MCF 10A (cell line): ENCODE results near the gene SLC27A2. TPM values are rescaled to one million over a fixed set of nuclear protein-coding genes. Genes with fewer than 3 reads are reported as not detected.

ENCODE experiments used
- BruUV-seq: library from RNA; stranded (reverse); fragments of 400-500 nt; replicated peaks from 2 replicates; lab custom pipeline; 2021; lab: Mats Ljungman, UMichigan
- CTCF ChIA-PET: fragments of 300-600 bp; sonication (Branson Sonifier 250); formaldehyde crosslinking; extraction: SDS; loops from one replicate; lab custom pipeline; 2021; ENCODE audit warnings: antibody characterized with exemption, inconsistent platforms; lab: Yijun Ruan, JAX
- POLR2A ChIA-PET: fragments of 300-600, 350-650 bp; sonication (Branson Sonifier 250); formaldehyde crosslinking; extraction: SDS; loops from one replicate; lab custom pipeline; 2020; ENCODE audit warnings: antibody characterized with exemption, inconsistent platforms; lab: Yijun Ruan, JAX
- DNase-seq: peaks from one replicate; pipeline ENCODE4 v3.0.0-alpha.2; 2018; ENCODE audit not compliant: unreplicated experiment
- H3K27ac Mint-ChIP-seq: one replicate; pipeline ENCODE4 v1.8.0; 2022; ENCODE audit warnings: mild to moderate bottlenecking, low read depth, mixed read lengths; ENCODE audit not compliant: unreplicated experiment
- H3K27me3 Mint-ChIP-seq: one replicate; pipeline ENCODE4 v1.8.0; 2022; ENCODE audit warnings: mixed read lengths; ENCODE audit not compliant: insufficient read depth, unreplicated experiment
- H3K36me3 Mint-ChIP-seq: one replicate; pipeline ENCODE4 v1.8.0; 2022; ENCODE audit warnings: mild to moderate bottlenecking, moderate library complexity, mixed read lengths; ENCODE audit not compliant: insufficient read depth, unreplicated experiment
- H3K4me1 Mint-ChIP-seq: one replicate; pipeline ENCODE4 v1.8.0; 2022; ENCODE audit warnings: mixed read lengths; ENCODE audit not compliant: insufficient read depth, unreplicated experiment
- H3K4me3 Mint-ChIP-seq: one replicate; pipeline ENCODE4 v1.8.0; 2022; ENCODE audit warnings: mild to moderate bottlenecking, moderate library complexity, mixed read lengths; ENCODE audit not compliant: unreplicated experiment
- H3K9me3 Mint-ChIP-seq: one replicate; pipeline ENCODE4 v1.8.0; 2022; ENCODE audit warnings: mixed read lengths; ENCODE audit not compliant: unreplicated experiment
- intact Hi-C: fragments of 100-400 bp; cut with micrococcal nuclease; formaldehyde crosslinking; loops from 2 replicates; pipeline ENCODE4 v1.14.1; 2022
- total RNA-seq: library from RNA; stranded (reverse); gene quantifications from 2 replicates; pipeline ENCODE4 v1.2.3, GENCODE V29; 2022
- TF ChIP-seq, protein P1 (sequence below): fragments of 200-600 bp; IDR thresholded peaks from one replicate; pipeline ENCODE4 v1.8.0; 2022; ENCODE audit warnings: antibody characterized with exemption, mild to moderate bottlenecking; ENCODE audit not compliant: unreplicated experiment

The SLC27A2 gene
- total RNA-seq, 1 experiment from 2014 or later: 0.84 TPM

- POLR2A ChIA-PET: no interaction called here
- TF ChIP-seq, protein P1, sequence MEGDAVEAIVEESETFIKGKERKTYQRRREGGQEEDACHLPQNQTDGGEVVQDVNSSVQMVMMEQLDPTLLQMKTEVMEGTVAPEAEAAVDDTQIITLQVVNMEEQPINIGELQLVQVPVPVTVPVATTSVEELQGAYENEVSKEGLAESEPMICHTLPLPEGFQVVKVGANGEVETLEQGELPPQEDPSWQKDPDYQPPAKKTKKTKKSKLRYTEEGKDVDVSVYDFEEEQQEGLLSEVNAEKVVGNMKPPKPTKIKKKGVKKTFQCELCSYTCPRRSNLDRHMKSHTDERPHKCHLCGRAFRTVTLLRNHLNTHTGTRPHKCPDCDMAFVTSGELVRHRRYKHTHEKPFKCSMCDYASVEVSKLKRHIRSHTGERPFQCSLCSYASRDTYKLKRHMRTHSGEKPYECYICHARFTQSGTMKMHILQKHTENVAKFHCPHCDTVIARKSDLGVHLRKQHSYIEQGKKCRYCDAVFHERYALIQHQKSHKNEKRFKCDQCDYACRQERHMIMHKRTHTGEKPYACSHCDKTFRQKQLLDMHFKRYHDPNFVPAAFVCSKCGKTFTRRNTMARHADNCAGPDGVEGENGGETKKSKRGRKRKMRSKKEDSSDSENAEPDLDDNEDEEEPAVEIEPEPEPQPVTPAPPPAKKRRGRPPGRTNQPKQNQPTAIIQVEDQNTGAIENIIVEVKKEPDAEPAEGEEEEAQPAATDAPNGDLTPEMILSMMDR: no peak
- no peaks in the 10 kb centered on the region for H3K4me1 Mint-ChIP-seq
- DNase-seq: no peak
- no peaks in the 10 kb centered on the region for H3K9me3 Mint-ChIP-seq
- CTCF ChIA-PET: no interaction called here
- BruUV-seq: no TSS peak
- no peak overlapping the region for H3K27ac Mint-ChIP-seq
- intact Hi-C loops: no loop called here
- H3K36me3 Mint-ChIP-seq: no peaks in the 10 kb centered on the region
- H3K4me3 Mint-ChIP-seq: no peak overlapping the region
- no peaks in the 10 kb centered on the region for H3K27me3 Mint-ChIP-seq
These were observed 40.2 kb downstream of the SLC27A2 start for GRCh38 chr15:50222181-50222580.

GRCh38 chr15:50224606-50225005 is 42.6 kb downstream of the SLC27A2 start:
- CTCF ChIA-PET: interaction anchor here (0.6 kb wide), 1 partner anchor 576 kb away, joined by 3 read pairs; no protein-coding TSS in a partner anchor
- POLR2A ChIA-PET: interaction anchor here (1.1 kb wide), 1 partner anchor 10 kb away, joined by 4 read pairs; no protein-coding TSS in a partner anchor

GRCh38 chr15:50225057-50225456 is 43.1 kb downstream of the SLC27A2 start:
- Mint-ChIP-seq H3K9me3 (no peaks in the 10 kb centered on the region), H3K27me3 (no peaks in the 10 kb centered on the region), H3K36me3 (peaks cover 6% of the 10 kb centered on the region), H3K27ac (no peak overlapping the region), H3K4me3 (no peak overlapping the region), H3K4me1 (no peaks in the 10 kb centered on the region)
- CTCF ChIA-PET: interaction anchor here (0.6 kb wide), 1 partner anchor 576 kb away, joined by 3 read pairs; no protein-coding TSS in a partner anchor
- no peak for DNase-seq
- BruUV-seq: no TSS peak
- TF ChIP-seq, protein P1: no peak
- POLR2A ChIA-PET: interaction anchor here (0.7 to 1.1 kb wide), 2 partner anchors 10 to 18 kb away, joined by 4 read pairs; no protein-coding TSS in a partner anchor
- intact Hi-C loops: no loop called here

More at GRCh38 chr15:50224606-50225005, 42.6 kb downstream of the SLC27A2 start:
- Mint-ChIP-seq H3K36me3 (peaks cover 6% of the 10 kb centered on the region), H3K4me1 (no peaks in the 10 kb centered on the region), H3K4me3 (no peak overlapping the region), H3K27ac (no peak overlapping the region), H3K9me3 (no peaks in the 10 kb centered on the region), H3K27me3 (no peaks in the 10 kb centered on the region)
- intact Hi-C loops: no loop called here
- TF ChIP-seq, protein P1: no peak
- BruUV-seq: no TSS peak
- DNase-seq: no peak

DNA sequence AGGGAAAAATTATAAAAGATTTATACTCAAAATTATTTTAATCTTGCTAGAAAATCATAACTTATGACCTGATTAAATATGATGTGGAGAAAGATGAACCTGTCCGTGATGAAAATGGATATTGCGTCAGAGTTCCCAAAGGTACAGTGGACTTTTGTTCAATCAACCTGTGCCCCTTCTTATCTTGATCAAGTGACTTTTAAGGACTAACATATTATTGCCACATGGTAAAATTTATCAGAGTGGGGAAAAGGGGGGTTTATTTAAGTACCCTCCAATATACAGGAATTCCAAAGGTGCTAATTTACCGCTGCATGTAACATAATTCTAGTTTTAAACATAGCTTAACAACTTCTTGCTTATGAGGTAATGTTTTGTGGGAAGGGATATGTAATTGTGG is 43.9 kb downstream of the SLC27A2 start:
- H3K36me3 Mint-ChIP-seq: peaks cover 6% of the 10 kb centered on the region
- CTCF ChIA-PET: no interaction called here
- intact Hi-C loops: no loop called here
- no peaks in the 10 kb centered on the region for H3K27me3 Mint-ChIP-seq
- H3K27ac Mint-ChIP-seq: no peak overlapping the region
- H3K9me3 Mint-ChIP-seq: no peaks in the 10 kb centered on the region
- no peaks in the 10 kb centered on the region for H3K4me1 Mint-ChIP-seq
- DNase-seq: no peak
- TF ChIP-seq, protein P1: no peak
- POLR2A ChIA-PET: interaction anchor here (1.1 kb wide), 1 partner anchor 9 kb away, joined by 4 read pairs; no protein-coding TSS in a partner anchor
- BruUV-seq: no TSS peak
- H3K4me3 Mint-ChIP-seq: no peak overlapping the region
